Brain microvascular endothelial cell (primary cell): ENCODE measurements around the gene MLH1.
A peak's percentile ranks its signal among the peaks of the same experiment; 100 is the strongest.

ENCODE experiments used
- DNase-seq: peaks from one replicate; pipeline ENCODE4 v3.0.0-alpha.2; 2020
- H3K27ac ChIP-seq: fragments of 250-450 bp; sonication (Bioruptor Pico); 2 replicates; pipeline ENCODE4 v1.5.1; 2020; ENCODE audit warnings: mild to moderate bottlenecking, moderate library complexity
- H3K27me3 ChIP-seq: fragments of 250-450 bp; sonication (Bioruptor Pico); replicated peaks from 2 replicates; pipeline ENCODE4 v1.5.1; 2020; ENCODE audit warnings: mild to moderate bottlenecking
- H3K36me3 ChIP-seq: fragments of 250-450 bp; sonication (Bioruptor Pico); replicated peaks from 2 replicates; pipeline ENCODE4 v1.5.1; 2020; ENCODE audit warnings: mild to moderate bottlenecking
- H3K4me3 ChIP-seq: 2 replicates; pipeline ENCODE4 v1.5.1; 2011; ENCODE audit warnings: low read depth, mild to moderate bottlenecking, control low read depth, low read length, moderate library complexity
- CTCF ChIP-seq: IDR thresholded peaks from 2 replicates; pipeline ENCODE4 v1.5.1; 2011; ENCODE audit warnings: low read depth, mild to moderate bottlenecking, moderate library complexity, low read length, control low read depth, inconsistent platforms; ENCODE audit errors: missing control alignments
- in situ Hi-C: cut with HindIII; loops from 2 replicates; pipeline ENCODE4 v1.10.0; 2017; ENCODE audit warnings: low sequenced_read_pairs, low pct_ligation_motif_present

The MLH1 gene

GRCh38 chr3:37071921-37072320, 78.6 kb downstream of the MLH1 start:
- in situ Hi-C loops, result no loop called here
- Histone ChIP-seq H3K27me3 (no peaks in the 10 kb centered on the region), H3K36me3 (peaks cover 11% of the 10 kb centered on the region), H3K27ac (no peak overlapping the region), H3K4me3 (no peak overlapping the region)
- TF ChIP-seq CTCF, result no peak
- DNase-seq, result no peak

GRCh38 chr3:37072892-37073291, 79.6 kb downstream of the MLH1 start:
- TF ChIP-seq CTCF, result no peak
- Histone ChIP-seq H3K4me3 (no peak overlapping the region), H3K36me3 (peaks cover 11% of the 10 kb centered on the region), H3K27ac (peak overlapping the region; percentile 34), H3K27me3 (no peaks in the 10 kb centered on the region)
- peak; percentile 84 for DNase-seq
- in situ Hi-C loops, result no loop called here

GRCh38 chr3:37074178-37074577, 80.9 kb downstream of the MLH1 start:
- peak overlapping the region; percentile 30 for H3K27ac ChIP-seq
- H3K27me3 ChIP-seq, result no peaks in the 10 kb centered on the region
- peaks cover 6% of the 10 kb centered on the region for H3K36me3 ChIP-seq
- TF ChIP-seq CTCF, result no peak
- DNase-seq, result peak; percentile 66
- in situ Hi-C loops, result no loop called here
- H3K4me3 ChIP-seq, result no peak overlapping the region

GRCh38 chr3:37075955-37076354, 82.6 kb downstream of the MLH1 start:
- no peak overlapping the region for H3K27ac ChIP-seq
- no peaks in the 10 kb centered on the region for H3K27me3 ChIP-seq
- no peak for DNase-seq
- in situ Hi-C loops, result no loop called here
- TF ChIP-seq CTCF, result no peak
- peaks cover 6% of the 10 kb centered on the region for H3K36me3 ChIP-seq
- no peak overlapping the region for H3K4me3 ChIP-seq

- H3K4me3 ChIP-seq, result no peak overlapping the region
- in situ Hi-C loops, result no loop called here
- H3K36me3 ChIP-seq, result no peaks in the 10 kb centered on the region
- no peaks in the 10 kb centered on the region for H3K27me3 ChIP-seq
- no peak overlapping the region for H3K27ac ChIP-seq
- no peak for DNase-seq
- TF ChIP-seq CTCF, result no peak
Measured at GRCh38 chr3:37082317-37082716, 89.0 kb downstream of the MLH1 start.

GRCh38 chr3:37086918-37087317, 93.6 kb downstream of the MLH1 start:
- TF ChIP-seq CTCF, result no peak
- Histone ChIP-seq H3K36me3 (peaks cover 6% of the 10 kb centered on the region), H3K27ac (no peak overlapping the region), H3K4me3 (no peak overlapping the region), H3K27me3 (no peaks in the 10 kb centered on the region)
- in situ Hi-C loops, result no loop called here
- no peak for DNase-seq
